Measurements from ENCODE around the gene RPTOR. TPM values are rescaled to one million over a fixed set of nuclear protein-coding genes. Genes with fewer than 3 reads are reported as not detected.

The RPTOR gene
- total RNA-seq, 1 experiment from 2014 or later, result 25.1 TPM

- Histone ChIP-seq H2AK5ac (ENCODE audit: insufficient read length, low read length) (no peak overlapping the region), H4K91ac (ENCODE audit: insufficient read length, low read depth, low read length) (no peak overlapping the region), H2BK20ac (ENCODE audit: low read depth, low read length, poor library complexity, severe bottlenecking) (no peak overlapping the region), H3K79me1 (ENCODE audit: insufficient read depth, low read depth, low read length, poor library complexity, severe bottlenecking) (no peaks in the 10 kb centered on the region), H4K20me1 (ENCODE audit: control insufficient read depth, insufficient read depth, insufficient read length) (no peaks in the 10 kb centered on the region), H2BK120ac (ENCODE audit: low read depth, low read length, poor library complexity, severe bottlenecking) (no peak overlapping the region), H3K4me2 (ENCODE audit: insufficient read depth, insufficient read length, low read length) (no peak overlapping the region), H4K8ac (replicated peaks; ENCODE audit: insufficient read length, low read depth, low read length) (no peak overlapping the region), H3K9me3 (ENCODE audit: control insufficient read depth, low read depth, low read length) (no peaks in the 10 kb centered on the region), H2BK5ac (ENCODE audit: insufficient read length, low read length) (no peak overlapping the region), H3K4ac (ENCODE audit: low read depth, low read length) (no peak overlapping the region), H2BK12ac (ENCODE audit: insufficient read length, low read depth, low read length) (no peak overlapping the region), H3K4me1 (ENCODE audit: insufficient read depth, low read length) (no peaks in the 10 kb centered on the region), H3K79me2 (ENCODE audit: insufficient read depth, low read length) (no peaks in the 10 kb centered on the region), H3K18ac (ENCODE audit: insufficient read length, low read depth, low read length) (no peak overlapping the region), H2BK15ac (ENCODE audit: low read depth, low read length) (no peak overlapping the region), H3K14ac (ENCODE audit: insufficient read depth, low read length) (no peak overlapping the region), H2AFZ (ENCODE audit: low read length) (no peak overlapping the region), H3K27ac (ENCODE audit: insufficient read length, low read depth, low read length) (no peak overlapping the region), H3K9ac (ENCODE audit: extremely low read depth, insufficient read length, low read length) (no peak overlapping the region), H3K23ac (ENCODE audit: insufficient read length, low read depth, low read length) (no peak overlapping the region), H3K23me2 (ENCODE audit: insufficient read length, low read depth, low read length, poor library complexity, severe bottlenecking) (no peaks in the 10 kb centered on the region), H3T11ph (ENCODE audit: low read length) (no peak overlapping the region), H3K27me3 (ENCODE audit: insufficient read depth, low read length) (no peaks in the 10 kb centered on the region), H4K5ac (ENCODE audit: insufficient read length, low read depth, low read length) (no peak overlapping the region), H3K56ac (ENCODE audit: insufficient read length, low read depth, low read length) (no peak overlapping the region)
- H3K27me3 Mint-ChIP-seq (ENCODE audit: low read depth), result peaks cover 62% of the 10 kb centered on the region
- no peak overlapping the region; a peak in 2 of 7 replicates for H3K27ac Mint-ChIP-seq
- H3K36me3 Mint-ChIP-seq (ENCODE audit: insufficient read depth in 1 of 3, low read depth in 3 of 3), result no peaks in the 10 kb centered on the region
- peaks cover 3% of the 10 kb centered on the region in 2 experiments; a peak in 2 of 5 replicates for H3K9me3 Mint-ChIP-seq
- no CpG with 5 or more reads among the region's 10 CpGs for WGBS (ENCODE audit: extremely low coverage, insufficient read length, low lambda C conversion rate)
- no peak overlapping the region; a peak in 1 of 5 replicates for H3K4me3 Mint-ChIP-seq
- DNase-seq, result no peak
- H3K4me1 Mint-ChIP-seq, result peaks cover 12 to 28% of the 10 kb centered on the region in 2 experiments
- no peak for TF ChIP-seq CTCF (conservative IDR thresholded peaks at IDR 0.05)
Measured at GRCh38 chr17:80497726-80498241, 46.9 kb upstream of the RPTOR start.

Data from H9 (cell line).